Measurements from ENCODE around the gene KAT6B.

- no peak for TF ChIP-seq POLR2A (IDR thresholded peaks at IDR 0.05)
- no peak for TF ChIP-seq CTCF (IDR thresholded peaks at IDR 0.05)
These were observed 186.6 kb downstream of the KAT6B start for GRCh38 chr10:75013007-75013406.
